Panc1 (cell line): ENCODE results near the gene PPM1H. TPM values are rescaled to one million over a fixed set of nuclear protein-coding genes. Genes with fewer than 3 reads are reported as not detected.

Experiments
- ATAC-seq: fragments of 200-7000 bp; cut with Tn5 transposase; 2 replicates; pipeline ENCODE4 v1.9.1; 2020; ENCODE audit warnings: mild to moderate bottlenecking, moderate library complexity
- BruUV-seq: library from RNA; stranded (reverse); fragments of 400-500 nt; replicated peaks from 2 replicates; lab custom pipeline; 2021; lab: Mats Ljungman, UMichigan
- CTCF ChIA-PET: fragments of 300-600 bp; sonication (Branson Sonifier 250); formaldehyde crosslinking; loops from one replicate; lab custom pipeline; 2022; ENCODE audit warnings: antibody characterized with exemption; lab: Charles Lee
- POLR2A ChIA-PET: fragments of 300-600 bp; sonication (Branson Sonifier 250); formaldehyde crosslinking; loops from one replicate; lab custom pipeline; 2022; ENCODE audit warnings: antibody characterized with exemption; lab: Charles Lee
- DNase-seq: peaks from one replicate; pipeline ENCODE4 v3.0.0-alpha.2; 2010; ENCODE audit warnings: low read depth, low spot score
- H3K27ac ChIP-seq: 2 replicates; pipeline ENCODE4 v1.5.1; 2011; ENCODE audit warnings: mild to moderate bottlenecking, low read length, inconsistent platforms
- H3K27me3 ChIP-seq: fragments of 200-500 bp; sonication (Bioruptor generic); 2 replicates; pipeline ENCODE4 v1.6.0; 2014; ENCODE audit warnings: low read length, inconsistent platforms; ENCODE audit not compliant: control insufficient read depth, insufficient read depth
- H3K36me3 ChIP-seq: fragments of 200-500 bp; sonication (Bioruptor generic); 2 replicates; pipeline ENCODE4 v1.5.1; 2014; ENCODE audit warnings: inconsistent platforms, mild to moderate bottlenecking, low read length, moderate library complexity; ENCODE audit not compliant: control insufficient read depth, insufficient read depth
- H3K4me1 ChIP-seq: 2 replicates; pipeline ENCODE4 v1.5.1; 2011; ENCODE audit warnings: inconsistent platforms, mild to moderate bottlenecking, low read length, moderate library complexity; ENCODE audit not compliant: control insufficient read depth, insufficient read depth
- H3K4me3 ChIP-seq, 2 experiments: 2 replicates each; pipeline ENCODE4 v1.5.1; 2011 to 2012; ENCODE audit warnings: low read depth in 2 of 2, low read length in 2 of 2, mild to moderate bottlenecking in 2 of 2, inconsistent platforms in 1 of 2, moderate library complexity in 1 of 2
- H3K9me3 ChIP-seq: fragments of 200-500 bp; sonication (Bioruptor generic); 2 replicates; pipeline ENCODE4 v1.5.1; 2014; ENCODE audit warnings: low read depth, mild to moderate bottlenecking, inconsistent platforms, low read length, moderate library complexity; ENCODE audit not compliant: control insufficient read depth, insufficient read depth
- CTCF ChIP-seq: fragments of 450-650 bp; IDR thresholded peaks from 2 replicates; pipeline ENCODE4 v1.5.1; 2017; ENCODE audit warnings: mild to moderate bottlenecking
- POLR2AphosphoS5 ChIP-seq: IDR thresholded peaks from 2 replicates; pipeline ENCODE4 v1.6.1; 2012; ENCODE audit warnings: mild to moderate bottlenecking, low read depth, low read length, moderate library complexity
- REST ChIP-seq, 2 experiments: IDR thresholded peaks; 2 replicates each; pipeline ENCODE4 v1.6.1; 2011 to 2012; ENCODE audit warnings: low read depth in 2 of 2, control low read depth in 1 of 2, low read length in 1 of 2, mild to moderate bottlenecking in 1 of 2, moderate library complexity in 1 of 2; ENCODE audit not compliant: insufficient read depth in 1 of 2
- SIN3A ChIP-seq: IDR thresholded peaks from 2 replicates; pipeline ENCODE4 v1.6.1; 2012; ENCODE audit warnings: low read depth, mild to moderate bottlenecking, low read length, moderate library complexity, borderline replicate concordance; ENCODE audit not compliant: insufficient read depth
- TCF7L2 ChIP-seq: IDR thresholded peaks from 2 replicates; pipeline ENCODE4 v1.6.1; 2011; ENCODE audit warnings: mild to moderate bottlenecking, low read depth, low read length, inconsistent platforms
- in situ Hi-C: cut with HindIII; loops from 2 replicates; pipeline ENCODE4 v1.10.0; 2016; ENCODE audit warnings: low sequenced_read_pairs, low pct_unique_long_range_greater_than_20kb
- intact Hi-C: fragments of 100-400 bp; cut with micrococcal nuclease; formaldehyde crosslinking; loops from one replicate; pipeline ENCODE4 v1.10.0; 2022; ENCODE audit not compliant: unreplicated experiment
- total RNA-seq: library from RNA; stranded (reverse); gene quantifications from one replicate; pipeline ENCODE4 v1.2.1, GENCODE V29; 2021; ENCODE audit not compliant: unreplicated experiment

Gene PPM1H
- total RNA-seq, 1 experiment from 2014 or later: 22.9 TPM

GRCh38 chr12:62933602-62934238, 1.2 kb downstream of the PPM1H start:
- DNase-seq (no peak), ATAC-seq (no peak)
- no peaks in the 10 kb centered on the region for H3K27me3 ChIP-seq
- CTCF ChIA-PET: no interaction called here
- in situ Hi-C loops (no loop called here), intact Hi-C loops (no loop called here)
- POLR2A ChIA-PET: no interaction called here
- peaks cover 39% of the 10 kb centered on the region for H3K4me1 ChIP-seq
- H3K4me3 ChIP-seq: peak overlapping the region; percentile 75 to 87
- no TSS peak for BruUV-seq
- no peaks in the 10 kb centered on the region for H3K36me3 ChIP-seq
- H3K9me3 ChIP-seq: no peaks in the 10 kb centered on the region
- TF ChIP-seq REST (IDR thresholded peaks at IDR 0.05; ENCODE audit: insufficient read depth in 1 of 2, low read depth in 2 of 2, low read length in 1 of 2) (no peak), POLR2AphosphoS5 (no peak), CTCF (no peak), TCF7L2 (no peak), SIN3A (no peak)
- H3K27ac ChIP-seq: peak overlapping the region; percentile 84

- ChIA-PET CTCF (no interaction called here), POLR2A (no interaction called here)
- H3K36me3 ChIP-seq: no peaks in the 10 kb centered on the region
- H3K27me3 ChIP-seq: no peaks in the 10 kb centered on the region
- DNase-seq (no peak), ATAC-seq (peak; percentile 61)
- in situ Hi-C loops (no loop called here), intact Hi-C loops (no loop called here)
- TF ChIP-seq REST (IDR thresholded peaks at IDR 0.05; ENCODE audit: insufficient read depth in 1 of 2, low read depth in 2 of 2, low read length in 1 of 2) (no peak), CTCF (no peak), TCF7L2 (no peak)
- H3K9me3 ChIP-seq: no peaks in the 10 kb centered on the region
- BruUV-seq: TSS peak; percentile 64
- H3K27ac ChIP-seq: peak overlapping the region; percentile 84
- peak overlapping the region; percentile 75 to 87 for H3K4me3 ChIP-seq
- peaks cover 40% of the 10 kb centered on the region for H3K4me1 ChIP-seq
Observed at GRCh38 chr12:62933220-62933601, 1.7 kb downstream of the PPM1H start.
